A673 (cell line): ENCODE results near the gene SLC17A2. TPM values are rescaled to one million over a fixed set of nuclear protein-coding genes. Genes with fewer than 3 reads are reported as not detected.

Source experiments
- BruUV-seq: library from RNA; stranded (reverse); fragments of 400-500 nt; replicated peaks from 2 replicates; lab custom pipeline; 2021; lab: Mats Ljungman, UMichigan
- CTCF ChIA-PET: fragments of 300-600 bp; sonication (Branson Sonifier 250); formaldehyde crosslinking; loops from one replicate; lab custom pipeline; 2022; ENCODE audit warnings: antibody characterized with exemption; lab: Charles Lee
- POLR2A ChIA-PET: fragments of 300-600 bp; sonication (Branson Sonifier 250); formaldehyde crosslinking; loops from one replicate; lab custom pipeline; 2022; ENCODE audit warnings: antibody characterized with exemption; ENCODE audit not compliant: low non-redundant PET; lab: Charles Lee
- DNase-seq: peaks from one replicate; pipeline ENCODE4 v3.0.0-alpha.2; 2015; ENCODE audit warnings: low spot score
- H3K27ac ChIP-seq: fragments of 200-600 bp; sonication (generic); 2 replicates; pipeline ENCODE4 v1.5.1; 2016; ENCODE audit warnings: mixed run types, low read depth, mild to moderate bottlenecking, mixed read lengths, antibody characterized with exemption, low read length; ENCODE audit not compliant: poor library complexity, severe bottlenecking
- H3K27me3 ChIP-seq: fragments of 200-600 bp; sonication (generic); replicated peaks from 2 replicates; pipeline ENCODE4 v1.6.1; 2017; ENCODE audit warnings: mixed run types, low read depth, mild to moderate bottlenecking, mixed read lengths, antibody characterized with exemption, low read length; ENCODE audit not compliant: insufficient read depth, poor library complexity
- H3K36me3 ChIP-seq: fragments of 200-600 bp; sonication (generic); 2 replicates; pipeline ENCODE4 v1.6.1; 2016; ENCODE audit warnings: mixed run types, mild to moderate bottlenecking, mixed read lengths, antibody characterized with exemption, low read length; ENCODE audit not compliant: insufficient read depth, poor library complexity, severe bottlenecking
- H3K4me1 ChIP-seq: fragments of 200-600 bp; sonication (generic); 2 replicates; pipeline ENCODE4 v1.6.1; 2017; ENCODE audit warnings: mixed run types, mild to moderate bottlenecking, mixed read lengths, antibody characterized with exemption, low read length; ENCODE audit not compliant: insufficient read depth, poor library complexity, severe bottlenecking
- H3K4me3 ChIP-seq: fragments of 200-600 bp; sonication (generic); 2 replicates; pipeline ENCODE4 v1.5.1; 2016; ENCODE audit warnings: low read depth, mixed run types, mild to moderate bottlenecking, mixed read lengths, low read length; ENCODE audit not compliant: poor library complexity, severe bottlenecking
- H3K9me3 ChIP-seq: fragments of 200-600 bp; sonication (generic); 2 replicates; pipeline ENCODE4 v1.6.1; 2016; ENCODE audit warnings: mixed run types, low read depth, mild to moderate bottlenecking, mixed read lengths, antibody characterized with exemption, low read length; ENCODE audit not compliant: poor library complexity, severe bottlenecking
- EZH2 ChIP-seq: fragments of 200-600 bp; sonication (generic); IDR thresholded peaks from 2 replicates; pipeline ENCODE4 v1.6.1; 2017; ENCODE audit warnings: borderline replicate concordance, low read depth, mild to moderate bottlenecking, mixed read lengths, antibody characterized with exemption, low read length; ENCODE audit not compliant: poor library complexity, severe bottlenecking
- intact Hi-C: fragments of 100-400 bp; cut with micrococcal nuclease; formaldehyde crosslinking; loops from one replicate; pipeline ENCODE4 v1.10.0; 2022; ENCODE audit not compliant: unreplicated experiment
- total RNA-seq: library from RNA; stranded (reverse); gene quantifications from 2 replicates; pipeline ENCODE4 v1.2.3, GENCODE V29; 2021
- TF ChIP-seq, protein P1 (sequence below): fragments of 300-800, 200-600 bp; sonication (generic); conservative IDR thresholded peaks from 2 replicates; pipeline ENCODE4 v1.5.1; 2017; ENCODE audit warnings: low read depth, mild to moderate bottlenecking, antibody characterized with exemption, low read length, moderate library complexity, mixed read lengths

The SLC17A2 gene
- total RNA-seq, 1 experiment from 2014 or later, result not detected

DNA sequence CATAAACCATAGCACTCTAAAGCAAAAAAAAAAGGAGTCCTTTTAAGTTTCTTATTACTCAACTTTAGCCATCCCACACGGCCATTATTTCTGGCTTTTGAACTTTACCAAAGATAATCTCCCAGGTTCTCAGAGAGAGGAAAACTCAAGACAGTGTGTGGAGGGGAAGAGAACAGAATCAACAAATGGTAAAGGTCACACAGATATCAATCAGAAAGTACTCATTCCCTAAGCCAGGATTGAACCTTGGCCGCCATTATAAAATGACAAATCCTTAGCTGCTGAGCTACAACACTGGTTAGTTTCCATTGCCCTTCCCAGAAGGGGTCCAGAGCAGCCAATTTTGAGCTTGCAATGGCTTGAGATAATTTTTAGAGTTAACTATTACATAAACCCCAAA is 22.0 kb upstream of the SLC17A2 start:
- Histone ChIP-seq H3K4me1 (no peaks in the 10 kb centered on the region), H3K4me3 (no peak overlapping the region), H3K9me3 (no peaks in the 10 kb centered on the region), H3K27me3 (no peaks in the 10 kb centered on the region), H3K36me3 (no peaks in the 10 kb centered on the region), H3K27ac (no peak overlapping the region)
- intact Hi-C loops, result no loop called here
- BruUV-seq, result no TSS peak
- ChIA-PET POLR2A (no interaction called here), CTCF (no interaction called here)
- DNase-seq, result no peak
- TF ChIP-seq, protein P1, sequence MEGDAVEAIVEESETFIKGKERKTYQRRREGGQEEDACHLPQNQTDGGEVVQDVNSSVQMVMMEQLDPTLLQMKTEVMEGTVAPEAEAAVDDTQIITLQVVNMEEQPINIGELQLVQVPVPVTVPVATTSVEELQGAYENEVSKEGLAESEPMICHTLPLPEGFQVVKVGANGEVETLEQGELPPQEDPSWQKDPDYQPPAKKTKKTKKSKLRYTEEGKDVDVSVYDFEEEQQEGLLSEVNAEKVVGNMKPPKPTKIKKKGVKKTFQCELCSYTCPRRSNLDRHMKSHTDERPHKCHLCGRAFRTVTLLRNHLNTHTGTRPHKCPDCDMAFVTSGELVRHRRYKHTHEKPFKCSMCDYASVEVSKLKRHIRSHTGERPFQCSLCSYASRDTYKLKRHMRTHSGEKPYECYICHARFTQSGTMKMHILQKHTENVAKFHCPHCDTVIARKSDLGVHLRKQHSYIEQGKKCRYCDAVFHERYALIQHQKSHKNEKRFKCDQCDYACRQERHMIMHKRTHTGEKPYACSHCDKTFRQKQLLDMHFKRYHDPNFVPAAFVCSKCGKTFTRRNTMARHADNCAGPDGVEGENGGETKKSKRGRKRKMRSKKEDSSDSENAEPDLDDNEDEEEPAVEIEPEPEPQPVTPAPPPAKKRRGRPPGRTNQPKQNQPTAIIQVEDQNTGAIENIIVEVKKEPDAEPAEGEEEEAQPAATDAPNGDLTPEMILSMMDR, result no peak
- TF ChIP-seq EZH2, result no peak

DNA sequence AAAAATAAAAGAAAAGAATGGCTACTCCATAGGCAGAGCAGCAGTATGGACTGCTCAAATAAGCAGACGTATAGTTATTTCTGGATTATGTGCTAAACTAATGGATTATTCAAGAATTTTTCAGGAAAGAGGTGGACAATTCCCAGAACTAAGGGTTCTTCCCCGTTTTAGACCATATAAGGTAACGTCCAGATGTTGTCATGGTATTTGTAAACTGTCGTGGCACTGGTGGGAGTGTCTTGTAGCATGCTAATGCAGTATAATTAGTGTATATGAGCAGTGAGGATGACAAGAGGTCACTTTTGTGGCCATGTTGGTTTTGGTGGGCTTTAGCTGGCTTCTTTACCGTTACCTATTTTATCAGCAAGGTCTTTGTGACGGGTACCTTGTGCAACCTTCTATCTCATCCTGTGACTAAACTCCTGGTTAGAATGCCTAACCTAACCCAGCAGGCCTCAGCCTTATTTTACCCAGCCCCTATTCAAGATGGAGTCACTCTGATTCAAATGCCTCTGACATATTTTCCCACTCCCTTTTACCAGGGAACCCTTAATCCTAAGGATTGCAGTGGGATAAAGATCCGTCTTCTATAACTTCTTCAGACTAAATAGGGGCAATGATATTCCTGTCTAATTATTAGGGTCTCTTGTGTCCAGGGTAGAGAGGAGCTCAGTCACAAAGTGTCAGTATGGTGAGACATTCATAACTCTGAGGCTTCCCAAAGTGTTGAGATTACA is 21.0 kb upstream of the SLC17A2 start:
- no peaks in the 10 kb centered on the region for H3K27me3 ChIP-seq
- no peaks in the 10 kb centered on the region for H3K9me3 ChIP-seq
- ChIA-PET CTCF (no interaction called here), POLR2A (no interaction called here)
- H3K36me3 ChIP-seq, result no peaks in the 10 kb centered on the region
- H3K4me1 ChIP-seq, result no peaks in the 10 kb centered on the region
- no TSS peak for BruUV-seq
- no peak overlapping the region for H3K27ac ChIP-seq
- TF ChIP-seq, protein P1, result no peak
- TF ChIP-seq EZH2, result no peak
- DNase-seq, result no peak
- H3K4me3 ChIP-seq, result no peak overlapping the region
- intact Hi-C loops, result no loop called here

DNA sequence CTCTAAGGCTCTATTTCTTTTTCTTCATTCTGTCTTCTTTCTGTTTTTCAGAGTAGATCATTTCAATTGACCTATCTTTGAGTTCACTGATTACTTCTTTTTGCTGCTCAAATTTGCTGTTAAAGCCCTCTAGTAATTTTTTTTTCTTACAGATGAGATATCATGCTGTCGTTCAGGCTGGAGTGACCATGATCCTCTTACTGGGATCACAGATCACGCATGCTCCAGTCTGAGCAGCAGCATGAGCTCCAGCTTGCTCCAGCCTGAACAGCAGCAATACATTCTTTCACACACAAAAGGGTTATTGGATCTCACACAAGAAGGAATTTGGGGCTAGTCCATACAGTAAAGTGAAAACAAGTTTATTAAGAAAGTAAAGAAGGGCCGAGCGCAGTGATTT is 19.8 kb upstream of the SLC17A2 start:
- POLR2A ChIA-PET, result no interaction called here
- Histone ChIP-seq H3K4me1 (no peaks in the 10 kb centered on the region), H3K9me3 (no peaks in the 10 kb centered on the region), H3K4me3 (no peak overlapping the region), H3K27me3 (no peaks in the 10 kb centered on the region), H3K36me3 (no peaks in the 10 kb centered on the region), H3K27ac (no peak overlapping the region)
- no peak for DNase-seq
- intact Hi-C loops, result no loop called here
- CTCF ChIA-PET, result no interaction called here
- BruUV-seq, result no TSS peak
- no peak for TF ChIP-seq EZH2
- TF ChIP-seq, protein P1, result no peak
